Breast epithelium (tissue), 4 donors: ENCODE results near the gene CXCR4. TPM values are rescaled to one million over a fixed set of nuclear protein-coding genes. Genes with fewer than 3 reads are reported as not detected.

Source experiments
- DNase-seq, 2 donors: peaks; one replicate each; pipeline ENCODE4 v3.0.0-alpha.2; 2019; ENCODE audit warnings: low spot score in 2 of 2
- H3K27ac ChIP-seq, 2 donors: fragments of 200-600 bp; sonication (generic) in 1 of 2; one replicate each; pipeline ENCODE4 v1.5.1; 2016 to 2019; ENCODE audit warnings: mild to moderate bottlenecking in 1 of 2
- H3K27me3 ChIP-seq, 2 donors: fragments of 200-600 bp; sonication (generic) in 1 of 2; one replicate each; pipeline versions ENCODE4 v1.5.1 to v1.6.0; 2017 to 2019; ENCODE audit warnings: control low read depth in 1 of 2, mild to moderate bottlenecking in 1 of 2
- H3K36me3 ChIP-seq: fragments of 200-600 bp; one replicate; pipeline ENCODE4 v1.5.1; 2019
- H3K4me1 ChIP-seq, 2 donors: fragments of 200-600 bp; sonication (generic); one replicate each; pipeline ENCODE4 v1.5.1; 2016 to 2019; ENCODE audit warnings: control low read depth in 1 of 2
- H3K4me3 ChIP-seq, 3 donors: fragments of 200-600 bp; sonication (generic); 1 replicate in 2 of 3; 2 replicates in 1 of 3; pipeline ENCODE4 v1.5.1; 2016 to 2019; ENCODE audit warnings: mild to moderate bottlenecking in 3 of 3, moderate library complexity in 2 of 3
- H3K9me3 ChIP-seq, 2 donors: fragments of 200-600 bp; sonication (generic) in 1 of 2; one replicate each; pipeline ENCODE4 v1.5.1; 2016 to 2019; ENCODE audit warnings: control low read depth in 1 of 2
- CTCF ChIP-seq, 3 donors: fragments of 450-650 bp; IDR thresholded peaks; one replicate each; pipeline ENCODE4 v1.5.1; 2016 to 2017; ENCODE audit warnings: antibody characterized with exemption in 3 of 3, mild to moderate bottlenecking in 3 of 3, moderate library complexity in 3 of 3
- POLR2A ChIP-seq: fragments of 450-650 bp; IDR thresholded peaks from one replicate; pipeline ENCODE4 v1.6.1; 2016; ENCODE audit warnings: antibody characterized with exemption, mild to moderate bottlenecking, moderate library complexity
- POLR2AphosphoS5 ChIP-seq, 3 donors: sonication (generic); formaldehyde crosslinking; IDR thresholded peaks; one replicate each; pipeline ENCODE4 v1.6.1; 2017; ENCODE audit warnings: antibody characterized with exemption in 3 of 3
- intact Hi-C: fragments of 100-400 bp; cut with DNase I; formaldehyde crosslinking; loops from one replicate; pipeline ENCODE4 v1.15.1; 2023; ENCODE audit warnings: low total_unique reads
- total RNA-seq, 3 donors: library from RNA; depleted of rRNA; stranded (reverse); fragments of >200 nt; gene quantifications; one replicate each; pipeline ENCODE4 v1.1.0, GENCODE V29; 2016

Gene CXCR4
- total RNA-seq, 3 donors from 2014 or later = 25.8 to 80.3 (median 32.4) TPM

- intact Hi-C loops = no loop called here
- no peak for DNase-seq
- H3K36me3 ChIP-seq = no peaks in the 10 kb centered on the region
- H3K4me3 ChIP-seq = no peak overlapping the region
- no peak for TF ChIP-seq POLR2A
- TF ChIP-seq POLR2AphosphoS5 (IDR thresholded peaks at IDR 0.05) = no peak
- TF ChIP-seq CTCF (IDR thresholded peaks at IDR 0.05) = no peak
- H3K27ac ChIP-seq = no peak overlapping the region
- no peaks in the 10 kb centered on the region for H3K27me3 ChIP-seq
- no peaks in the 10 kb centered on the region for H3K9me3 ChIP-seq
- H3K4me1 ChIP-seq = no peaks in the 10 kb centered on the region
Measured at GRCh38 chr2:136114382-136114781, 3.6 kb downstream of the CXCR4 start.

GRCh38 chr2:136113209-136113971, 4.6 kb downstream of the CXCR4 start:
- H3K27me3 ChIP-seq = no peaks in the 10 kb centered on the region
- no peaks in the 10 kb centered on the region for H3K4me1 ChIP-seq
- intact Hi-C loops = no loop called here
- no peaks in the 10 kb centered on the region for H3K9me3 ChIP-seq
- no peak overlapping the region for H3K27ac ChIP-seq
- no peak for DNase-seq
- H3K36me3 ChIP-seq = no peaks in the 10 kb centered on the region
- TF ChIP-seq POLR2AphosphoS5 (IDR thresholded peaks at IDR 0.05) (no peak), CTCF (IDR thresholded peaks at IDR 0.05) (no peak), POLR2A (no peak)
- no peak overlapping the region for H3K4me3 ChIP-seq

- Histone ChIP-seq H3K27ac (no peak overlapping the region), H3K36me3 (no peaks in the 10 kb centered on the region), H3K4me1 (no peaks in the 10 kb centered on the region), H3K27me3 (no peaks in the 10 kb centered on the region), H3K9me3 (no peaks in the 10 kb centered on the region), H3K4me3 (no peak overlapping the region)
- intact Hi-C loops = no loop called here
- DNase-seq = no peak
- no peak for TF ChIP-seq POLR2A
- no peak for TF ChIP-seq POLR2AphosphoS5 (IDR thresholded peaks at IDR 0.05)
- TF ChIP-seq CTCF (IDR thresholded peaks at IDR 0.05) = no peak
Measured at GRCh38 chr2:136112317-136113208, 5.4 kb downstream of the CXCR4 start.

GRCh38 chr2:136111711-136112110, 6.2 kb downstream of the CXCR4 start:
- Histone ChIP-seq H3K4me1 (no peaks in the 10 kb centered on the region), H3K36me3 (no peaks in the 10 kb centered on the region)
- intact Hi-C loops = no loop called here

More at GRCh38 chr2:136111711-136112110, 6.2 kb downstream of the CXCR4 start:
- H3K27ac ChIP-seq = no peak overlapping the region
- no peaks in the 10 kb centered on the region for H3K27me3 ChIP-seq
- TF ChIP-seq POLR2AphosphoS5 (IDR thresholded peaks at IDR 0.05) (no peak), CTCF (IDR thresholded peaks at IDR 0.05) (no peak), POLR2A (no peak)
- no peaks in the 10 kb centered on the region for H3K9me3 ChIP-seq
- no peak for DNase-seq
- H3K4me3 ChIP-seq = no peak overlapping the region
